Smooth muscle cell of bladder (primary cell): ENCODE measurements around the gene COPS4. TPM values are rescaled to one million over a fixed set of nuclear protein-coding genes. Genes with fewer than 3 reads are reported as not detected.

ENCODE experiments used
- total RNA-seq: library from RNA; depleted of rRNA; stranded (reverse); fragments of >200 nt; gene quantifications from 2 replicates; pipeline ENCODE4 v1.2.3, GENCODE V29; 2014

Gene COPS4
- 75.0 and 88.5 TPM in 2 replicates for total RNA-seq

GRCh38 chr4:83034630-83035494 is at the start of gene COPS4:
COPS4 (plus strand) TSS chr4:83035183; CDS start chr4:83035225, 42 bp downstream.

GRCh38 chr4:83010522-83011318 is 24.3 kb upstream of the COPS4 start, which contains the start of gene LIN54:
LIN54 (minus strand) TSS chr4:83010823; CDS start chr4:82984844, 25,979 bp downstream.

GRCh38 chr4:83114576-83114975 is 79.6 kb downstream of the COPS4 start, which contains the start of gene PLAC8:
PLAC8 (minus strand) TSS chr4:83114729; CDS start chr4:83107921, 6,808 bp downstream.

Other genes with a start within 250 kb of the COPS4 start
- gene SCD5, start 236.4 kb upstream of the COPS4 start, total RNA-seq: 9.5 and 12.9 TPM in 2 replicates
- 314 and 324 TPM in 2 replicates for gene SEC31A, start 144.0 kb upstream of the COPS4 start, total RNA-seq
- gene THAP9, start 134.4 kb upstream of the COPS4 start, total RNA-seq: 4.7 TPM in 2 replicates
- gene LIN54, start 24.4 kb upstream of the COPS4 start, total RNA-seq: 8.9 and 12.8 TPM in 2 replicates
- gene PLAC8, start 79.5 kb downstream of the COPS4 start, total RNA-seq: under 0.01 and 0.28 TPM in 2 replicates
- gene COQ2, start 249.6 kb downstream of the COPS4 start, total RNA-seq: 13.7 and 18.3 TPM in 2 replicates